Esophagus mucosa (tissue), 1 donor: Measurements from ENCODE around the gene BICDL1. TPM values are rescaled to one million over a fixed set of nuclear protein-coding genes. Genes with fewer than 3 reads are reported as not detected.
"Not testable (repeated sequence)": the region's sequence is repeated elsewhere in the genome, so short reads cannot be mapped to it uniquely, and the experiment has no call there.

Experiments used
- ATAC-seq: fragments of 200-7000 bp; cut with Tn5 transposase; one replicate; pipeline ENCODE4 v1.9.1; 2020
- total RNA-seq: library from RNA; stranded (reverse); gene quantifications from one replicate; pipeline ENCODE4 v1.2.4, GENCODE V29; 2023
- donor health status: DM: yes; HTN: yes; CAD: no.

Gene BICDL1
- total RNA-seq, 1 donor from 2014 or later, result 32.6 TPM

DNA sequence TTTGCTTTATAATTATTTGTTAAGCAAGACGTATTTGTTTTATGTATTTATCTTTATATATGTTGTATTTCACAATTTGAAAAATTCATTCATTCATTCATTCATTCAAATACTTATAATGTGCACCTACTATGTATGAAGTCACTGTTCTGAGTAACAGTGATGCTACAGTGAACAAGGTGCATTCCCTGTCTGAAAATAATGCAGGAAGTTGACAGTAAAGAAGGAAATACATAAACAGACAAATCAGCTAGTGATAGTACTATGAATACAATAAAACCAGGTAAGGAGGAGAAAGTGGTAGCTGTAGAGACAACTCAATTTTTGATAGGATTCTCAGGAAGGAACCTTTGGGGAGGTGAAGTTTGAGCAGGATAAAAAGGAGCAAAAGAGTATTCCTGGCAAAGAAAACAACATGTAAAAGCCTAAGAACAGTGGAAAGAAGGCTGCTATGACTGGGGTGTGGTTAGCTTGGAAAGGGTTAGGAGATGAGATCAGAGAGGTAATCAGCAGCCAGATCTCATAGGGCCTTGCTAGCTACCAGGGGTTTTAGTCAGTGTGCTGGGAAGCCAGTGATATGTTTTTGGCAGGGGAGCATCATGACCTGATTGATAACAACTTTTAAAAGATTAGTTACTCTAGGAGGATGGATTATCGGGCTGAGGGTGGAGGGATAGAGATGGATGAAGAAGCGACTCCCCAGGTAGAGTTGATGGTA, 17.4 kb downstream of the BICDL1 start:
- ATAC-seq, result no peak

GRCh38 chr12:120007272-120007671, 18.2 kb downstream of the BICDL1 start:
- ATAC-seq, result peak; percentile 26

DNA sequence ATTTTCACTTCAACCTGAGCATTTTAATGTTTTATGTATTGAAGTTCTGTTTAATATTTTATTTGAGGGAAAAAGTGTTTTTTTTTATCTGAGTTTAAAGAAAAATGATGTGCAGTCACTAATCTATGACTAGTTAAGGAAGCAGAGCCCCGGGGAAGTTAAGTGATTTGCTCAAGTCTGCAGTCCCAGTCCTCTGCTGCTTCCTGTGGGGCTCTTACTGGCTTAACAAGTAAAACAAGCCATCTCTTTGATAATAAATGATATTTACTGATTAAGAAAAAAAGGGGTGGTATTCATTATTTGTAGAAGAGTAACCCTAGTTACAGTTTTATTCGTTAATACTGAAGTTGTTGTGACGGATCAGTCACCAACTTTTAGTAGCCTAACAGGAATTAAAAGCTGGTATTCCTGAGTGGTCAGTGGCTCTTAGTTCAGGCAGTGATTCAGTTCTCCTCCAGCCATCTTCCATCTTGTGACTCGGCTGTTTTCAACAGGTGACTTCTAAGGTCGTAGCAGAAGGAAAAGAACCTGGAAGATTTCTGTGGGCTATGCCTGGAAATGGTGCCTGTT, 21.7 kb downstream of the BICDL1 start:
- peak; percentile 56 for ATAC-seq

DNA sequence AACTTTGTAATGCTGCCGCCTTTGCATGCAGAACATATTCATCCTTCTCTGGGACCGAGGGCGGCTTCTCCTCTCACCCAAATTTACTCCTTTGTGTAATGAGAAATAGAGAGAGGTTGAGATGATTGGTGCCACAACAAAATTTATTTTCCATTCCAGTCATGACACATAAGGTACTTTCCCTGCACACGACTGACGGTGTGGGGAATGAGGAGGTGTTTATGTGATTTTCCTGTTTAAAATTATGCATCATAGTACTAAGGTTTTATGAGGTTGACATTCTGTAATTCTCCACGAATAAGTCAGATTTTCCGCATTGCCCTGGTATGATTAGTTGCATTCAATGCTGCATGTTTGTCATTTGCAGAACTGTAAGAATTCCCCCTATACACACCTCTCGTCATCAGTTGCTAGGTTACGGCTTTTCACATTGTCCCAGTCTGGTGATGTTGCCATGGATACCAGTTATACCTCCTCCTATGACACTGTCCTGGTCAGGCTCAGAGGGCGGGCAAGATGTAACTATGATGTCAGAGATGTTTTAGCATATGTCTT, 23.1 kb downstream of the BICDL1 start:
- ATAC-seq, result peak; percentile 64

DNA sequence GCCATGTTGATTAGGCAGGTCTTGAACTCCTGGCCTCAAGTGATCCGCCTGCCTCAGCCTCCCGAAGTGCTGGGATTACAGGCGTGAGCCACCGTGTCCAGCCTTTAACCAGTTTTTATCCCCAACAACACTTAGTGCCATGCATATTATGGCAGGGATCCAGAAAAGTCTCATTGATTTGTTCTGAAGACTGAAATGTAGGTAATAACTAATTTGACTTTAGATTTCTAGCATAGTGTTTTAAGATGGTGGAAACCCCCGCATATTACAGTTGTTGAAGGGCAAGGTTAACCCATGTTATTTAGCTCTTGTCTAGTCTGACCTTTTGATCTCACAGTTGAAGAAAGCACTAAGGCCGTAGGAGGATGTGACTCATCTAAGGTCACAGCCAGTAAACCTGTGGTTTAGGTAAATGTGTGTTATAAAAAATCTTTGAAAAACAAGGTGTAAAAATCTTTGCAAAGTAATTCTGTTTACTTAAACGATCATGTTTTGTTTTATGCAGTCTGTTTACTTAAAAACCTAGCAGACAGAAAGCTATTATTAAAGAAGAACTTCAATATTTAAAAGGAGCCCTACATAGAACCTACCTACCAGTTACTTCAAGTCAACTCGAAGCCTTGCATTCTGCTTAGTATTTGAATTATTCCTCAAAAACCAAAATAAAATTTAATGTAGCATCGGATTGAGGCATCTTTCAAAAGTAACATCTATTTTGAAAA, 24.8 kb downstream of the BICDL1 start:
- ATAC-seq, result peak; percentile 52

GRCh38 chr12:120014381-120014735, 25.3 kb downstream of the BICDL1 start:
- not testable (repeated sequence) for ATAC-seq

DNA sequence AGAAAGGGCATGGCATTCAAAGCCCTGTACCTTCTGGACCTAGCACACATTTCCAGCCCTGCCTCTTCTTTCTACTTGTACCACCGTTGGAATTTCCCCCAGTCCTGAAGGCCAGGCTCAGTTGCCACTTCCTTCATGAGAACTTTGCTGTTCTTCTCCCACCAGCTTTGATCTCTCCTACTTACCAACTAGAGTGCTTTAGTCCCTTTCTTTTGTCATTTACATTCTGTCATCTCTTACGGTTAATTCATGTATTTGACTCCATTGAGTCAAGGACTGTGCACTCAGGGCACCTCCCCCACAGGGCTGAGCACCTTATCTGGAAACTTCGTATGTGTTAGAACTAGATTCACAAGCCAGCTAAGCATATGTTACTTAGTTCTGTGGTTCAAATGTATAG, 26.3 kb downstream of the BICDL1 start:
- ATAC-seq, result no peak

- ATAC-seq, result not testable (repeated sequence)
Measured at GRCh38 chr12:120016199-120016598, 27.2 kb downstream of the BICDL1 start.

DNA sequence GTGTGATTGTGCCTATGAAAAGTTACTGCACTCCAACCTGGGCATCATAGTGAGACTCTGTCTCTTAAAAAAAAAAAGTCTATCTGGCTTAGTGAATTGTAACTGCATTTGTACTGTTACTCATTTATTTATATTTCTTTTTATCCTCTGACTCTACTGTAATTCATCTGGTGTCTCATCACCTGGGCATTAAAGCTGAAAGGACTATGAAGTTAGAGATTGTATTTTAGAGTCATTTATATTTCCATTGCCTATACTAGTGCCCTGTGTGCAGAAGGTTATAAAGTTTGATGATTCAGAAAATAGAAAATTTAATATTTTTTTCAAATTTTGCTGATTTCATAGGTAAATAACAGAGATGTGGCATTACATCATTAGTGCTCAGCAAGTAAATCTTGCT, 30.2 kb downstream of the BICDL1 start:
- ATAC-seq, result no peak

DNA sequence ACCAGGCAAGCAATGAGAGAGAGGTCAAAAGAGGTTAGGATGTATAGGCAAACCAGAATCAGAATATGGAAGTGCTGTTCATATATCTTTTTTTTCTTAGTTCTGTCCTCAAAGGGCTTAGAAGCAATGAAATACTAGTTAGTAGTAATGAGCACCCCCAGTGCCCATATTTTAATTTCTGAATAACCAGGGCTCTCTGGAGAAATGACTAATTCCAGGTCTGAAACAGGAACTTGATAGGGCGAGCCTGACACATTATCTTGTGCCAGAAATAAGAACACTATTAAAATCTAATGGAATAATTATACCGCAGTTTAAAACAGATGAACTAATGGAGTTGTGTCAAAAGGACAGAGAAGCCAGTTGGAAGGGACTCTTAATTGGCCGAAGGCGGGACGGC, 30.9 kb downstream of the BICDL1 start:
- ATAC-seq, result no peak

GRCh38 chr12:120024193-120024592, 35.2 kb downstream of the BICDL1 start:
- no peak for ATAC-seq

GRCh38 chr12:120025640-120026039, 36.6 kb downstream of the BICDL1 start:
- no peak for ATAC-seq

DNA sequence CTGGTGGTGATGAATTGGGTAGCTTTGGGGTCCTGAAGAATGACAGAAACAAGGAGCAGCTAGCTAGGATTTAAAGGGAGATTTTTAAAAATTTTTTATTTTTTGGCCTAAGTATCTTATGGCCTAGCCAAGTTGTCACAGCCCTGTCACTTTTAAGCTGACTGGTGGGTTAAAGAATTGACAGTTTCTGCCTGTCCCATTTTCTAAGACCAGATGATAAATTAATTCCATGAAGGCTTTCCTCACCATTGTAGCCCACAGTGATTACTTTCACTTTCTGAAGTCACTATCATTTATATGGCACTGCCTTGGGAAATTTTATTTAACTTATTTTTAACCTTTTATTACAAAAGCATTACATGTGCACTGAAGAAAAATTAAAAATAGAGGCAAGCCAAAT, 43.2 kb downstream of the BICDL1 start:
- no peak for ATAC-seq

GRCh38 chr12:120037851-120038250, 48.8 kb downstream of the BICDL1 start:
- ATAC-seq, result no peak

DNA sequence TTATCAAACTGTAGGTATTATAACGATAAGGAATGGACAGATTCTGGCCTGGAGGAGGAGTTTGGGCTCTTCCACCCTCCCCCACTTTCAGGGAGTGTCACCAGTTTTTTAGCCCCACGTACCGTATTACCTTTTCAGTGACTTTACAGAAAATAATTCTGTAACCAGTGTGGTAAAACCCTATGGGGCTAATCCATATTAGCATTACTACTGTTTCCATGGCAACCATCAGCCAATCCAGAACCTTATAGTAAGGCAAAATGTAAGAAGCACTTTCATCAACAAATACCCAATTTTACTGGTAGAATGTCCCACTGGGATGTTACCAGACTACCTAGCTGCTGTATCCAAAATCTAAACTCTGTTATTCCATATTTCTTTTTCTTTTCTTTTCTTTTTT, 50.7 kb downstream of the BICDL1 start:
- ATAC-seq, result no peak

DNA sequence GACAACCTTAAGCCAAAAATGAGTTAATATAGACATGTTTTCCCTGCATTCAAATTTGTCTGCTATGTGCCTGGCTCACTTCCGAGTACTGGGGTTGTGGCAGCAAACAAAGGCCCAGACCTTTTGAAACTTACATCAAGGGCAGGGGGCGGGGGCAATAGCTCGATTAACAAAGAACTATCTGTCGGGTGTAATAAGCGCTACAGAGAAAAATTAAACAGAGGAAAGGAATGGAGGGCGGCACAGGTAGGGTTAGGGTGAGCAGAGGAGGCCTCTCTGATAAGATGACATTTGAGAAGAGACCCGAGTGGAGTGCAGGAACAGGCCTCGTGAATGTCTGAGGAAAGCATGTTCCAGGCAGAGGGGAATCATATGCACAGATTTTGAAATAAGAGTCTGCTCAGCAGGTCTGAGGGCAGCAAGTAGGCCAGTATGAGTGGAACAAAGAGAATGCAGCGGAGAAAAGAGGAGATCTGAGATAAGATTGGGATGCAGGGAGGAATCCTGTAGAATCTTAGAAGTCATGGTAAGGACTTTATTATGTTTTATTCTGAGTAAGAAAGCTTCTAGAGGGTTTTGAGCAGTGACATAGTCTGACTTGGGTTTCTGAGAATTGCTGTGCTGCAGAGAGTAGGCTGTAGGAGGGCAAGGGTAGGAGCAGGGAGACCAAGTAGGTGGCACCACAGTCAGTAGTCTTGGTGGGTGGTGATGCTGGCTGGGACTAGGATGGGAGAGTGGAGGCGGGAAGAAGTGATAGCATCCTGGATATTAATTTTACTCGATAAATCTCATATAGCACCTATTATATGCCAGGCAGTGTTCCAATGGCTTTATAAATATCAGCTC, 52.6 kb downstream of the BICDL1 start:
- peak; percentile 7 for ATAC-seq

GRCh38 chr12:120045367-120045766, 56.3 kb downstream of the BICDL1 start:
- ATAC-seq, result not testable (repeated sequence)

DNA sequence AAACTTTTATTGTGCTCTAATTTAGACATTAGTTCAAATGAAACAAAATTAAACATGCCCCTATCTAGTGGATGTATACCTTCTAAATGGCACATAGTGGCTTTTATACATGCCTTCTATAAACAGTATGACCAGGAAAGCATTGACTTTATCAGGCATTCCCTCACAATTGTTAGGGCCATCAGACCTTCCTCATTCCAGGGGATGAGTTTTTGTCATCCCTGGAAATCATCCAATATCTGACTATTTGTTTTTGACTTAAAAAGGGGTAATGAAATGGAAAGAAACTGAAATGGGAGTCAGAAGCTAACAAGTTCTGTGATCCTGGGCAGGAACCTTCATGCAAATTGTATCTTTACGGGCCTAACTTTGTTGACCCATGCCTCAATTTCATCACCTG, 58.0 kb downstream of the BICDL1 start:
- no peak for ATAC-seq

DNA sequence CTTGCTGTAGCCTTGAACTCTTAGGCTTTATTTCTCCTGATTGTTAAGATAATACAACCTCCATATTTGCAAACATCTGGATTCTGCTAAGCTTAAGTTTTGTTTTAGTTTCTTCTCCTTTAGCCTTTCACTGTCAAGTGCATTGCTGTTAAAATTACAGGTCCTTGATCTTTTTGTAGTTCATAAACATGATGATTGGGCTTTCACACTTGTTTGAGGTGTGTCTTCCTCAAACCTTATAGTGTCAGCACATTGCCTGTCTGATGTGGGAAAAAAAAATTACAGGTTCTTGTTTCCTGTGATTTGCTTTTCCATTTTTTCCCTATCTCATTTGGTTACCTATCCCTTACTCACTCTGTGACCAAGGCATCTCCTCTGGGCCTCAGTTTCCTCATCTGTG, 59.2 kb downstream of the BICDL1 start:
- ATAC-seq, result no peak

DNA sequence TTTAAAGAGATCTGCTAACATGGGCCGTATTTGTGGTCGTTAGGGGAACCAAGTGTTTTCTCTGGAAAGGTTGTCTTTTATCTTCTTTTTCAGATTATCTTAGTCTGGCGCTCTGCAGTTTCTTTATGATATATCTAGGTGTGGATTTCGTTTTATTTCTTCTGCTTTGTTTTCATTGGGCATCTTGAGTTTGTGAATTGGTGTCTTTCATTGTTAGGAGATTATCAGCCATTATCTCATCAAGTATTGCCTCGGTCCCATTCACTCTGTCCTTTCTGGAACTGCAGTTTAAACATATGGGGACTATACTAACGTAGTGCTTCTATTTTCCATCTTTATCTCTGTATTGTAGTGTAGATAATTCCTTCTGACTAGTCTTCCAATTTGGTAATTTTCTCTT, 60.4 kb downstream of the BICDL1 start:
- no peak for ATAC-seq

DNA sequence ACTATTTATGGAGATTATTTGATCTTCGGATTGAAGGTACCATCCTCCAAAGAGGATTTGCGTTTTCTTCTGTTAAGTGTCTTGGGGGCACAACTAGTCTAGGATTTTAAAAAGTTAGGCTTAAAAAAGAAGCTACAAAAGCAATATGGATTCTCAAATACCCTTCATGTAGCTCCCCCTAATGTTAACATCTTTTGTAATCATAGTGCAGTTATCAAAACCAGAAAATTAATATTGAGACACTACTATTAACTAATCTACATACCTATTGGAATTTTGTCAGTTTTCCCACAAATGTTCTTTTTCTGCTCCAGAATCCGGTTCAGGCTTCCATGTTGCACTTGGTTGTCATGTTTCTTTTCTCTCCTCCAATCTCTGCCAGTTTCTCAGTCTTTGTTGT, 62.5 kb downstream of the BICDL1 start:
- ATAC-seq, result no peak

GRCh38 chr12:120054293-120054692, 65.3 kb downstream of the BICDL1 start:
- peak; percentile 70 for ATAC-seq
